SH-SY5Y (cell line): ENCODE results near the gene AHNAK.

Experiments used
- GATA2 ChIP-seq: IDR thresholded peaks from 2 replicates; pipeline ENCODE4 v1.6.1; 2011; ENCODE audit warnings: mild to moderate bottlenecking, low read depth, low read length
- GATA3 ChIP-seq: IDR thresholded peaks from 2 replicates; pipeline ENCODE4 v1.6.1; 2011; ENCODE audit warnings: low read depth, mild to moderate bottlenecking, low read length, moderate library complexity

GRCh38 chr11:62459080-62459479 lies 87.5 kb downstream of the AHNAK start:
- TF ChIP-seq GATA3 = no peak
- no peak for TF ChIP-seq GATA2
